Progenitor cell of endocrine pancreas (in vitro differentiated cells): ENCODE measurements around the gene TDRD15. TPM values are rescaled to one million over a fixed set of nuclear protein-coding genes. Genes with fewer than 3 reads are reported as not detected.
"Not testable (repeated sequence)": the region's sequence is repeated elsewhere in the genome, so short reads cannot be mapped to it uniquely, and the experiment has no call there.

ENCODE experiments used
- DNase-seq: peaks from one replicate; pipeline ENCODE4 v3.0.0; 2021; ENCODE audit warnings: low spot score; ENCODE audit not compliant: unreplicated experiment
- H3K27ac Mint-ChIP-seq: 2 replicates; pipeline ENCODE4 v1.8.0; 2021; ENCODE audit warnings: mild to moderate bottlenecking, moderate library complexity, mixed read lengths
- H3K27me3 Mint-ChIP-seq: 2 replicates; pipeline ENCODE4 v1.8.0; 2021; ENCODE audit warnings: mixed read lengths
- H3K36me3 Mint-ChIP-seq: 2 replicates; pipeline ENCODE4 v1.8.0; 2022; ENCODE audit warnings: mixed read lengths; ENCODE audit not compliant: insufficient read depth
- H3K4me1 Mint-ChIP-seq: 2 replicates; pipeline ENCODE4 v1.8.0; 2021; ENCODE audit warnings: low read depth, mixed read lengths
- H3K4me3 Mint-ChIP-seq: 2 replicates; pipeline ENCODE4 v1.8.0; 2021; ENCODE audit warnings: low read depth, mild to moderate bottlenecking, moderate library complexity, mixed read lengths
- H3K9me3 Mint-ChIP-seq: 2 replicates; pipeline ENCODE4 v1.8.0; 2021; ENCODE audit warnings: low read depth, mixed read lengths
- CTCF ChIP-seq: fragments of 200-600 bp; sonication (generic); IDR thresholded peaks from one replicate; pipeline ENCODE4 v1.5.0; 2021; ENCODE audit warnings: antibody characterized with exemption, mild to moderate bottlenecking; ENCODE audit not compliant: unreplicated experiment
- total RNA-seq: library from RNA; stranded (reverse); gene quantifications from 2 replicates; pipeline ENCODE4 v1.2.1, GENCODE V29; 2021

Gene TDRD15
- total RNA-seq, 1 donor from 2014 or later = not detected

- Mint-ChIP-seq H3K9me3 (peaks cover 3% of the 10 kb centered on the region), H3K27me3 (peaks cover 2% of the 10 kb centered on the region), H3K27ac (no peak overlapping the region), H3K4me3 (no peak overlapping the region), H3K36me3 (no peaks in the 10 kb centered on the region), H3K4me1 (peaks cover 28% of the 10 kb centered on the region)
- no peak for TF ChIP-seq CTCF
- no peak for DNase-seq
Measured at GRCh38 chr2:21099281-21099907, 24.4 kb upstream of the TDRD15 start.

GRCh38 chr2:21101514-21102155 lies 22.1 kb upstream of the TDRD15 start:
- H3K4me3 Mint-ChIP-seq, H3K27ac Mint-ChIP-seq, H3K9me3 Mint-ChIP-seq, DNase-seq, H3K27me3 Mint-ChIP-seq, H3K36me3 Mint-ChIP-seq: not testable (repeated sequence)
- peaks cover 21% of the 10 kb centered on the region for H3K4me1 Mint-ChIP-seq

- H3K27ac Mint-ChIP-seq = no peak overlapping the region
- no peaks in the 10 kb centered on the region for H3K9me3 Mint-ChIP-seq
- no peaks in the 10 kb centered on the region for H3K36me3 Mint-ChIP-seq
- TF ChIP-seq CTCF = no peak
- no peak overlapping the region for H3K4me3 Mint-ChIP-seq
- H3K27me3 Mint-ChIP-seq = no peaks in the 10 kb centered on the region
- DNase-seq = no peak
- peaks cover 17% of the 10 kb centered on the region for H3K4me1 Mint-ChIP-seq
Measured at GRCh38 chr2:21102356-21102755, 21.4 kb upstream of the TDRD15 start.

- Mint-ChIP-seq H3K4me3 (no peak overlapping the region), H3K27me3 (no peaks in the 10 kb centered on the region), H3K27ac (no peak overlapping the region), H3K9me3 (no peaks in the 10 kb centered on the region), H3K4me1 (peaks cover 13% of the 10 kb centered on the region), H3K36me3 (no peaks in the 10 kb centered on the region)
- TF ChIP-seq CTCF = no peak
- DNase-seq = no peak
Measured at GRCh38 chr2:21103274-21103891, 20.4 kb upstream of the TDRD15 start.

- Mint-ChIP-seq H3K27me3 (no peaks in the 10 kb centered on the region), H3K27ac (no peak overlapping the region), H3K4me3 (no peak overlapping the region), H3K36me3 (no peaks in the 10 kb centered on the region), H3K9me3 (no peaks in the 10 kb centered on the region), H3K4me1 (peaks cover 13% of the 10 kb centered on the region)
- no peak for TF ChIP-seq CTCF
- no peak for DNase-seq
Measured at GRCh38 chr2:21104030-21104660, 19.6 kb upstream of the TDRD15 start.
